Ovary (tissue), 3 donors: ENCODE measurements around the gene DDHD1.

Experiments used
- CTCF ChIP-seq, 3 donors: fragments of 450-650 bp in 2 of 3; fragments of 200-600 bp in 1 of 3; IDR thresholded peaks; one replicate each; pipeline versions ENCODE4 v1.5.1 to v1.8.0; 2016 to 2022; ENCODE audit warnings: antibody characterized with exemption in 3 of 3, mild to moderate bottlenecking in 1 of 3
- EP300 ChIP-seq: sonication (generic); formaldehyde crosslinking; IDR thresholded peaks from one replicate; pipeline ENCODE4 v1.6.1; 2017; ENCODE audit warnings: antibody characterized with exemption
- POLR2A ChIP-seq: fragments of 450-650 bp; IDR thresholded peaks from one replicate; pipeline ENCODE4 v1.6.1; 2017; ENCODE audit warnings: antibody characterized with exemption, mild to moderate bottlenecking, moderate library complexity
- donor health status: DM: no; HTN: no; CAD: no.

GRCh38 chr14:53167602-53168328, 14.6 kb upstream of the DDHD1 start:
- no peak for TF ChIP-seq CTCF (IDR thresholded peaks at IDR 0.05)
- TF ChIP-seq POLR2A: no peak
- no peak for TF ChIP-seq EP300
